H9 (cell line): ENCODE data around the gene SMCHD1. TPM values are rescaled to one million over a fixed set of nuclear protein-coding genes. Genes with fewer than 3 reads are reported as not detected.
A peak's percentile ranks its signal among the peaks of the same experiment; 100 is the strongest.

Experiments used
- DNase-seq: peaks from one replicate; pipeline ENCODE4 v3.0.0-alpha.2; 2017
- H2AFZ ChIP-seq: one replicate; pipeline ENCODE4 v1.6.1; 2013; ENCODE audit warnings: mild to moderate bottlenecking, low read length, control low read depth, moderate library complexity
- H2AK5ac ChIP-seq: 2 replicates; pipeline ENCODE4 v1.6.1; 2013; ENCODE audit warnings: low read length, control low read depth, mixed read lengths; ENCODE audit not compliant: insufficient read length
- H2BK120ac ChIP-seq: one replicate; pipeline ENCODE4 v1.6.1; 2013; ENCODE audit warnings: low read depth, mild to moderate bottlenecking, low read length, control low read depth, inconsistent platforms; ENCODE audit not compliant: poor library complexity, severe bottlenecking
- H2BK12ac ChIP-seq: 2 replicates; pipeline ENCODE4 v1.6.1; 2013; ENCODE audit warnings: low read length, control low read depth, mixed read lengths, low read depth; ENCODE audit not compliant: insufficient read length
- H2BK15ac ChIP-seq: 2 replicates; pipeline ENCODE4 v1.6.1; 2013; ENCODE audit warnings: low read depth, low read length, control low read depth
- H2BK20ac ChIP-seq: one replicate; pipeline ENCODE4 v1.6.1; 2013; ENCODE audit warnings: low read depth, mild to moderate bottlenecking, low read length, control low read depth, inconsistent platforms; ENCODE audit not compliant: poor library complexity, severe bottlenecking
- H2BK5ac ChIP-seq: 2 replicates; pipeline ENCODE4 v1.6.1; 2013; ENCODE audit warnings: low read length, control low read depth, mixed read lengths; ENCODE audit not compliant: insufficient read length
- H3K14ac ChIP-seq: 2 replicates; pipeline ENCODE4 v1.6.1; 2013; ENCODE audit warnings: low read length, control low read depth; ENCODE audit not compliant: insufficient read depth
- H3K18ac ChIP-seq: 2 replicates; pipeline ENCODE4 v1.6.1; 2013; ENCODE audit warnings: low read depth, mild to moderate bottlenecking, mixed read lengths, low read length, control low read depth; ENCODE audit not compliant: insufficient read length
- H3K23ac ChIP-seq: 2 replicates; pipeline ENCODE4 v1.6.1; 2013; ENCODE audit warnings: low read length, control low read depth, mixed read lengths, low read depth; ENCODE audit not compliant: insufficient read length
- H3K23me2 ChIP-seq: 2 replicates; pipeline ENCODE4 v1.6.1; 2013; ENCODE audit warnings: low read depth, mild to moderate bottlenecking, mixed read lengths, low read length, control low read depth; ENCODE audit not compliant: insufficient read length, poor library complexity, severe bottlenecking
- H3K27ac ChIP-seq: 2 replicates; pipeline ENCODE4 v1.5.1; 2013; ENCODE audit warnings: low read length, control low read depth, mixed read lengths, low read depth; ENCODE audit not compliant: insufficient read length
- H3K27me3 ChIP-seq: 2 replicates; pipeline ENCODE4 v1.6.1; 2013; ENCODE audit warnings: low read length, control low read depth, inconsistent platforms; ENCODE audit not compliant: insufficient read depth
- H3K4ac ChIP-seq: 2 replicates; pipeline ENCODE4 v1.6.1; 2013; ENCODE audit warnings: low read depth, mild to moderate bottlenecking, control low read depth, inconsistent platforms, low read length, moderate library complexity
- H3K4me1 ChIP-seq: 2 replicates; pipeline ENCODE4 v1.6.1; 2013; ENCODE audit warnings: low read length, control low read depth, inconsistent platforms; ENCODE audit not compliant: insufficient read depth
- H3K4me2 ChIP-seq: 2 replicates; pipeline ENCODE4 v1.6.1; 2013; ENCODE audit warnings: low read length, control low read depth, mixed read lengths; ENCODE audit not compliant: insufficient read length, insufficient read depth
- H3K56ac ChIP-seq: 2 replicates; pipeline ENCODE4 v1.6.1; 2013; ENCODE audit warnings: low read depth, mild to moderate bottlenecking, mixed read lengths, low read length, control low read depth; ENCODE audit not compliant: insufficient read length
- H3K79me1 ChIP-seq: 2 replicates; pipeline ENCODE4 v1.6.1; 2013; ENCODE audit warnings: low read depth, mild to moderate bottlenecking, moderate library complexity, low read length, control low read depth, inconsistent platforms; ENCODE audit not compliant: insufficient read depth, poor library complexity, severe bottlenecking
- H3K79me2 ChIP-seq: 2 replicates; pipeline ENCODE4 v1.6.1; 2013; ENCODE audit warnings: low read length, control low read depth, inconsistent platforms; ENCODE audit not compliant: insufficient read depth
- H3K9ac ChIP-seq: 2 replicates; pipeline ENCODE4 v1.6.1; 2013; ENCODE audit warnings: low read length, control low read depth, mixed read lengths; ENCODE audit not compliant: insufficient read length; ENCODE audit errors: extremely low read depth
- H3K9me3 ChIP-seq: one replicate; pipeline ENCODE4 v1.6.1; 2013; ENCODE audit warnings: low read depth, low read length, inconsistent platforms; ENCODE audit not compliant: control insufficient read depth
- H3T11ph ChIP-seq: one replicate; pipeline ENCODE4 v1.6.1; 2013; ENCODE audit warnings: mild to moderate bottlenecking, low read length, control low read depth, inconsistent platforms
- H4K20me1 ChIP-seq: one replicate; pipeline ENCODE4 v1.6.1; 2013; ENCODE audit not compliant: control insufficient read depth, insufficient read length, insufficient read depth
- H4K5ac ChIP-seq: 2 replicates; pipeline ENCODE4 v1.6.1; 2013; ENCODE audit warnings: low read depth, mild to moderate bottlenecking, mixed read lengths, low read length, control low read depth; ENCODE audit not compliant: insufficient read length
- H4K8ac ChIP-seq: replicated peaks from 2 replicates; pipeline ENCODE4 v1.6.1; 2013; ENCODE audit warnings: low read length, control low read depth, mixed read lengths, low read depth; ENCODE audit not compliant: insufficient read length
- H4K91ac ChIP-seq: 2 replicates; pipeline ENCODE4 v1.6.1; 2013; ENCODE audit warnings: low read depth, mild to moderate bottlenecking, moderate library complexity, mixed read lengths, low read length, control low read depth; ENCODE audit not compliant: insufficient read length
- H3K27ac Mint-ChIP-seq, 3 experiments: 2 replicates in 2 of 3; 3 replicates in 1 of 3; pipeline ENCODE4 v1.8.0; 2020 to 2021; ENCODE audit warnings: mixed read lengths in 3 of 3, mild to moderate bottlenecking in 1 of 3, moderate library complexity in 1 of 3
- H3K27me3 Mint-ChIP-seq: 2 replicates; pipeline ENCODE4 v1.8.0; 2021; ENCODE audit warnings: low read depth, mild to moderate bottlenecking, moderate library complexity, mixed read lengths
- H3K36me3 Mint-ChIP-seq, 3 experiments: 2 replicates in 2 of 3; 3 replicates in 1 of 3; pipeline ENCODE4 v1.8.0; 2020 to 2021; ENCODE audit warnings: low read depth in 3 of 3, mixed read lengths in 3 of 3; ENCODE audit not compliant: insufficient read depth in 1 of 3
- H3K4me1 Mint-ChIP-seq, 2 experiments: 2 replicates each; pipeline ENCODE4 v1.8.0; 2020; ENCODE audit warnings: mixed read lengths in 2 of 2
- H3K4me3 Mint-ChIP-seq, 2 experiments: 2 replicates in 1 of 2; 3 replicates in 1 of 2; pipeline ENCODE4 v1.8.0; 2020 to 2021; ENCODE audit warnings: mild to moderate bottlenecking in 2 of 2, mixed read lengths in 2 of 2, moderate library complexity in 1 of 2
- H3K9me3 Mint-ChIP-seq, 2 experiments: 2 replicates in 1 of 2; 3 replicates in 1 of 2; pipeline ENCODE4 v1.8.0; 2020; ENCODE audit warnings: mild to moderate bottlenecking in 2 of 2, mixed read lengths in 2 of 2, moderate library complexity in 1 of 2
- CTCF ChIP-seq: fragments of 200-600 bp; sonication (generic); conservative IDR thresholded peaks from 3 replicates; pipeline ENCODE4 v1.8.0; 2021; ENCODE audit warnings: antibody characterized with exemption, mild to moderate bottlenecking
- WGBS: extraction: QIAGEN DNeasy Blood & Tissue Kit; methylation state at CpG from one replicate; pipeline ENCODE4 v1.1.7; 2013; ENCODE audit warnings: missing lambda C conversion rate, low lambda C conversion rate, mixed read lengths; ENCODE audit not compliant: insufficient read length; ENCODE audit errors: extremely low coverage; 5-methylcytosine and 5-hydroxymethylcytosine counted together
- total RNA-seq: library from RNA; stranded (reverse); gene quantifications from 2 replicates; pipeline ENCODE4 v1.2.1, GENCODE V29; 2021

Gene SMCHD1
- total RNA-seq, 1 experiment from 2014 or later = 53.5 TPM

GRCh38 chr18:2654928-2655177 lies 673 bp upstream of the SMCHD1 start:
- no peaks in the 10 kb centered on the region for H3K79me1 ChIP-seq
- no peak overlapping the region for H3K4ac ChIP-seq
- H3K56ac ChIP-seq = no peak overlapping the region
- peaks cover 17% of the 10 kb centered on the region; the same call in 1 of the 2 replicates for H3K27me3 ChIP-seq
- H3K23ac ChIP-seq = no peak overlapping the region
- no peak overlapping the region for H2BK12ac ChIP-seq
- no peak overlapping the region for H2BK20ac ChIP-seq
- Mint-ChIP-seq H3K36me3 (peaks cover 0 to 4% (median 0%) of the 10 kb centered on the region in 3 experiments; a peak in 2 of 7 replicates), H3K9me3 (no peaks in the 10 kb centered on the region; a peak in 1 of 5 replicates), H3K4me3 (peak overlapping the region; percentile 92), H3K4me1 (peaks cover 27 to 30% of the 10 kb centered on the region in 2 experiments), H3K27me3 (peaks cover 37% of the 10 kb centered on the region), H3K27ac (peak overlapping the region; percentile 79 to 98 (median 93); a peak in 4 of 7 replicates)
- WGBS = no CpG with 5 or more reads among the region's 22 CpGs
- H4K5ac ChIP-seq = no peak overlapping the region
- no peak overlapping the region for H2BK15ac ChIP-seq
- H3K18ac ChIP-seq = peak overlapping the region; percentile 97
- no peak overlapping the region for H2AK5ac ChIP-seq
- no peak for TF ChIP-seq CTCF
- peaks cover 11% of the 10 kb centered on the region for H3K23me2 ChIP-seq
- H3T11ph ChIP-seq = no peak overlapping the region
- peak overlapping the region; percentile 97 for H3K4me2 ChIP-seq
- peaks cover 8% of the 10 kb centered on the region; the same call in 1 of the 2 replicates for H3K79me2 ChIP-seq
- no peak overlapping the region for H3K27ac ChIP-seq
- no peak overlapping the region for H4K91ac ChIP-seq
- H2AFZ ChIP-seq = peak overlapping the region; percentile 67
- H3K4me1 ChIP-seq = peaks cover 2% of the 10 kb centered on the region; the same call in 1 of the 2 replicates
- peak overlapping the region; percentile 59 for H3K9ac ChIP-seq
- no peaks in the 10 kb centered on the region for H4K20me1 ChIP-seq
- no peak overlapping the region for H2BK5ac ChIP-seq
- H2BK120ac ChIP-seq = no peak overlapping the region
- DNase-seq = no peak
- H4K8ac ChIP-seq = no peak overlapping the region
- peak overlapping the region; percentile 93 for H3K14ac ChIP-seq
- no peaks in the 10 kb centered on the region for H3K9me3 ChIP-seq
